Vagina (tissue), 2 donors: ENCODE data around the gene BEND7. TPM values are rescaled to one million over a fixed set of nuclear protein-coding genes. Genes with fewer than 3 reads are reported as not detected.

Experiments used
- DNase-seq, 2 donors: peaks; one replicate each; pipeline ENCODE4 v3.0.0-alpha.2; 2017; ENCODE audit errors: extremely low spot score in 2 of 2
- H3K27ac ChIP-seq: fragments of 200-600 bp; sonication (generic); one replicate; pipeline ENCODE4 v1.5.1; 2019
- H3K27me3 ChIP-seq: fragments of 200-600 bp; sonication (generic); one replicate; pipeline ENCODE4 v1.5.1; 2019
- H3K36me3 ChIP-seq, 2 donors: fragments of 200-600 bp; sonication (generic); one replicate each; pipeline ENCODE4 v1.5.1; 2017 to 2019
- H3K4me1 ChIP-seq: fragments of 200-600 bp; sonication (generic); one replicate; pipeline ENCODE4 v1.5.1; 2019
- H3K4me3 ChIP-seq, 2 donors: fragments of 200-600 bp; sonication (generic); 1 replicate in 1 of 2; 2 replicates in 1 of 2; pipeline ENCODE4 v1.5.1; 2016 to 2019
- H3K9me3 ChIP-seq: fragments of 200-600 bp; sonication (generic); one replicate; pipeline ENCODE4 v1.5.1; 2019
- CTCF ChIP-seq, 3 experiments: fragments of 450-650 bp in 2 of 3; fragments of 200-600 bp in 1 of 3; sonication (generic) in 1 of 3; IDR thresholded peaks; one replicate each; pipeline ENCODE4 v1.5.1; 2017 to 2019; ENCODE audit warnings: antibody characterized with exemption in 3 of 3, mild to moderate bottlenecking in 2 of 3, moderate library complexity in 2 of 3
- POLR2A ChIP-seq, 2 donors: fragments of 450-650 bp; IDR thresholded peaks; one replicate each; pipeline ENCODE4 v1.6.1; 2017; ENCODE audit warnings: antibody characterized with exemption in 2 of 2, mild to moderate bottlenecking in 2 of 2, moderate library complexity in 2 of 2
- POLR2AphosphoS5 ChIP-seq, 2 donors: sonication (generic); formaldehyde crosslinking; IDR thresholded peaks; one replicate each; pipeline ENCODE4 v1.9.0; 2017; ENCODE audit warnings: antibody characterized with exemption in 2 of 2, mild to moderate bottlenecking in 2 of 2, low read depth in 1 of 2; ENCODE audit not compliant: insufficient read depth in 1 of 2
- intact Hi-C: fragments of 100-400 bp; cut with DNase I; formaldehyde crosslinking; loops from one replicate; pipeline ENCODE4 v1.15.1; 2023
- total RNA-seq: library from RNA; depleted of rRNA; stranded (reverse); fragments of >200 nt; gene quantifications from one replicate; pipeline ENCODE4 v1.2.3, GENCODE V29; 2016

BEND7 gene
- total RNA-seq, 1 donor from 2014 or later = 16.2 TPM

- H3K4me3 ChIP-seq = no peak overlapping the region
- TF ChIP-seq POLR2AphosphoS5 (IDR thresholded peaks at IDR 0.05; ENCODE audit: insufficient read depth in 1 of 2, low read depth in 1 of 2) (no peak), CTCF (IDR thresholded peaks at IDR 0.05) (no peak), POLR2A (IDR thresholded peaks at IDR 0.05) (no peak)
- no peaks in the 10 kb centered on the region for H3K4me1 ChIP-seq
- intact Hi-C loops = no loop called here
- no peak for DNase-seq
- H3K27me3 ChIP-seq = no peaks in the 10 kb centered on the region
- no peak overlapping the region for H3K27ac ChIP-seq
- H3K9me3 ChIP-seq = no peaks in the 10 kb centered on the region
- no peaks in the 10 kb centered on the region for H3K36me3 ChIP-seq
These were observed 103.4 kb downstream of the BEND7 start for GRCh38 chr10:13425397-13425796.

- Histone ChIP-seq H3K36me3 (no peaks in the 10 kb centered on the region), H3K4me3 (no peak overlapping the region), H3K27me3 (no peaks in the 10 kb centered on the region), H3K4me1 (no peaks in the 10 kb centered on the region), H3K27ac (no peak overlapping the region), H3K9me3 (no peaks in the 10 kb centered on the region)
- no peak for DNase-seq
- TF ChIP-seq CTCF (IDR thresholded peaks at IDR 0.05) (no peak), POLR2A (IDR thresholded peaks at IDR 0.05) (no peak), POLR2AphosphoS5 (IDR thresholded peaks at IDR 0.05; ENCODE audit: insufficient read depth in 1 of 2, low read depth in 1 of 2) (no peak)
- intact Hi-C loops = no loop called here
These were observed 106.0 kb downstream of the BEND7 start for GRCh38 chr10:13422800-13423199.

- TF ChIP-seq POLR2AphosphoS5 (IDR thresholded peaks at IDR 0.05; ENCODE audit: insufficient read depth in 1 of 2, low read depth in 1 of 2) = no peak
- TF ChIP-seq CTCF (IDR thresholded peaks at IDR 0.05) = no peak
- no peak for TF ChIP-seq POLR2A (IDR thresholded peaks at IDR 0.05)
- DNase-seq = no peak
- Histone ChIP-seq H3K36me3 (no peaks in the 10 kb centered on the region), H3K27me3 (no peaks in the 10 kb centered on the region), H3K27ac (no peak overlapping the region), H3K4me1 (no peaks in the 10 kb centered on the region), H3K9me3 (no peaks in the 10 kb centered on the region), H3K4me3 (no peak overlapping the region)
- intact Hi-C loops = no loop called here
These were observed 107.4 kb downstream of the BEND7 start for GRCh38 chr10:13421382-13421917.

GRCh38 chr10:13420532-13421307 lies 108.1 kb downstream of the BEND7 start:
- DNase-seq = no peak
- no peaks in the 10 kb centered on the region for H3K27me3 ChIP-seq
- no peaks in the 10 kb centered on the region for H3K9me3 ChIP-seq
- no peak overlapping the region for H3K27ac ChIP-seq
- no peak for TF ChIP-seq POLR2A (IDR thresholded peaks at IDR 0.05)
- TF ChIP-seq POLR2AphosphoS5 (IDR thresholded peaks at IDR 0.05; ENCODE audit: insufficient read depth in 1 of 2, low read depth in 1 of 2) = no peak
- TF ChIP-seq CTCF (IDR thresholded peaks at IDR 0.05) = no peak
- H3K4me1 ChIP-seq = no peaks in the 10 kb centered on the region
- H3K36me3 ChIP-seq = no peaks in the 10 kb centered on the region
- intact Hi-C loops = no loop called here
- no peak overlapping the region for H3K4me3 ChIP-seq

DNA sequence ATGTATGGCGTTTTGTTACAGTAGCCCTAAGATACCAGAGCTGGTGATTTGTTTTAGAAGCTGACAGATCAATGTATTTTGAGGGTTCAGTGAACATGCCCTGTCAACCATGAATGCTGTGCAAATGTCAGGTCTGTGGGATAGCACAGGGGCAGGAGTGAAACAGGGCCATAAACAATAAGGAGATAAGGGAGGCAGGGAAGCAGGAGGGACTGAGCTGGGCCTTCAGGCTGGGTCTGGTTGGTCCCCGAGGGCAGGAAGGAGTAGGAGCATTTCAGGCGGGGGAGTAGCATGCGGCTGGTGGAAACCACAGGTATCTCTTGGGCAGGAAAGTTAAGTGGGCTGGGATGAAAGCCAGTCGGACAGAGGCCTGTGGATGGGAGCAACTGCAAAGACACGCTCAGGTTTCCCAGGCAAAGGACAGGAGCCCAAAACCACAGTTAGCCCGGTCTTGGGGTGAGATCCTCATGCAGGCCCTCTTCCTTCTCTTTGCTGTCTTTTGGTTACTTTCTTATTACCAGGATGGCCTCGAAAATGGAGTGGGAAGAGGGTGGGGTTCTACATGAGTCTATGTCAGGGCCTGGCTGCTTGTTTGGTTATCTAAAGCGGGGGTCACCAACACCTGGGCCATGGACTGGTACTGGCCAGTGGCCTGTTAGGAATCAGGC lies 111.2 kb downstream of the BEND7 start:
- Histone ChIP-seq H3K9me3 (no peaks in the 10 kb centered on the region), H3K27me3 (no peaks in the 10 kb centered on the region), H3K4me1 (no peaks in the 10 kb centered on the region), H3K27ac (no peak overlapping the region), H3K36me3 (no peaks in the 10 kb centered on the region), H3K4me3 (no peak overlapping the region)
- no peak for TF ChIP-seq CTCF (IDR thresholded peaks at IDR 0.05)
- TF ChIP-seq POLR2AphosphoS5 (IDR thresholded peaks at IDR 0.05; ENCODE audit: insufficient read depth in 1 of 2, low read depth in 1 of 2) = no peak
- TF ChIP-seq POLR2A (IDR thresholded peaks at IDR 0.05) = no peak
- DNase-seq = no peak
- intact Hi-C loops = no loop called here
